ENCODE results near the gene TAOK1. TPM values are rescaled to one million over a fixed set of nuclear protein-coding genes. Genes with fewer than 3 reads are reported as not detected.

Gene TAOK1
- total RNA-seq, 1 donor from 2014 or later, result 100 TPM

GRCh38 chr17:29369831-29370735 lies 20.1 kb upstream of the TAOK1 start:
- peak; percentile 82 for TF ChIP-seq CTCF (IDR thresholded peaks at IDR 0.05; ENCODE audit: insufficient read depth, low read depth, low read length)
- no peak for TF ChIP-seq EZH2 (IDR thresholded peaks at IDR 0.05; ENCODE audit: insufficient read depth, low read length)
- Mint-ChIP-seq H3K4me3 (ENCODE audit: unreplicated experiment) (no peak overlapping the region), H3K4me1 (ENCODE audit: low read depth, unreplicated experiment) (no peaks in the 10 kb centered on the region), H3K36me3 (ENCODE audit: low read depth, unreplicated experiment) (no peaks in the 10 kb centered on the region), H3K27ac (ENCODE audit: unreplicated experiment) (no peak overlapping the region), H3K27me3 (ENCODE audit: low read depth, unreplicated experiment) (no peaks in the 10 kb centered on the region), H3K9me3 (ENCODE audit: unreplicated experiment) (no peaks in the 10 kb centered on the region)
- Histone ChIP-seq H3K4me3 (ENCODE audit: insufficient read depth, low read depth, low read length) (peak overlapping the region; percentile 52), H2AFZ (ENCODE audit: low read depth, low read length) (peak overlapping the region; percentile 76), H3K27me3 (ENCODE audit: insufficient read depth, low read length) (no peaks in the 10 kb centered on the region), H4K20me1 (ENCODE audit: insufficient read depth, low read length) (no peaks in the 10 kb centered on the region), H3K36me3 (ENCODE audit: insufficient read depth, low read length) (no peaks in the 10 kb centered on the region), H3K79me2 (ENCODE audit: insufficient read depth, low read length) (no peaks in the 10 kb centered on the region), H3K4me2 (ENCODE audit: low read length) (peak overlapping the region; percentile 88), H3K9ac (ENCODE audit: low read length) (peak overlapping the region; percentile 56), H3K9me3 (ENCODE audit: insufficient read depth, low read depth, low read length) (no peaks in the 10 kb centered on the region), H3K27ac (ENCODE audit: low read depth, low read length) (peak overlapping the region; percentile 8), H3K4me1 (ENCODE audit: insufficient read depth, low read length) (peaks cover 9% of the 10 kb centered on the region)
- DNase-seq (ENCODE audit: low read depth) (peak; percentile 70), FAIRE-seq (peak; percentile 99)

GRCh38 chr17:29376667-29377270 lies 13.4 kb upstream of the TAOK1 start:
- Histone ChIP-seq H3K4me1 (ENCODE audit: insufficient read depth, low read length) (peaks cover 9% of the 10 kb centered on the region), H3K4me2 (ENCODE audit: low read length) (peak overlapping the region; percentile 81), H3K27ac (ENCODE audit: low read depth, low read length) (peak overlapping the region; percentile 61), H2AFZ (ENCODE audit: low read depth, low read length) (peak overlapping the region; percentile 41), H3K27me3 (ENCODE audit: insufficient read depth, low read length) (no peaks in the 10 kb centered on the region), H3K79me2 (ENCODE audit: insufficient read depth, low read length) (no peaks in the 10 kb centered on the region), H3K36me3 (ENCODE audit: insufficient read depth, low read length) (no peaks in the 10 kb centered on the region), H3K4me3 (ENCODE audit: insufficient read depth, low read depth, low read length) (peak overlapping the region; percentile 22), H3K9ac (ENCODE audit: low read length) (peak overlapping the region; percentile 71), H4K20me1 (ENCODE audit: insufficient read depth, low read length) (no peaks in the 10 kb centered on the region), H3K9me3 (ENCODE audit: insufficient read depth, low read depth, low read length) (no peaks in the 10 kb centered on the region)
- peaks cover 18% of the 10 kb centered on the region for H3K4me1 Mint-ChIP-seq (ENCODE audit: low read depth, unreplicated experiment)
- peak; percentile 60 for FAIRE-seq
- peak overlapping the region; percentile 97 for H3K27ac Mint-ChIP-seq (ENCODE audit: unreplicated experiment)
- no peaks in the 10 kb centered on the region for H3K36me3 Mint-ChIP-seq (ENCODE audit: low read depth, unreplicated experiment)
- H3K27me3 Mint-ChIP-seq (ENCODE audit: low read depth, unreplicated experiment), result peaks cover 1% of the 10 kb centered on the region
- H3K9me3 Mint-ChIP-seq (ENCODE audit: unreplicated experiment), result no peaks in the 10 kb centered on the region
- peak; percentile 81 for DNase-seq (ENCODE audit: low read depth)
- TF ChIP-seq CTCF (IDR thresholded peaks at IDR 0.05; ENCODE audit: insufficient read depth, low read depth, low read length), result no peak
- no peak for TF ChIP-seq EZH2 (IDR thresholded peaks at IDR 0.05; ENCODE audit: insufficient read depth, low read length)
- H3K4me3 Mint-ChIP-seq (ENCODE audit: unreplicated experiment), result peak overlapping the region; percentile 62

Measured in astrocyte (in vitro differentiated cells and primary cell).